Lower lobe of right lung (tissue), 2 donors: Measurements from ENCODE around the gene NFIA. TPM values are rescaled to one million over a fixed set of nuclear protein-coding genes. Genes with fewer than 3 reads are reported as not detected.
A peak's percentile ranks its signal among the peaks of the same experiment; 100 is the strongest.

Source experiments
- ATAC-seq, 2 donors: fragments of 200-7000 bp; cut with Tn5 transposase; one replicate each; pipeline ENCODE4 v1.9.1; 2020 to 2022; ENCODE audit warnings: mild to moderate bottlenecking in 2 of 2, moderate library complexity in 2 of 2
- DNase-seq: peaks from one replicate; pipeline ENCODE4 v3.0.0-alpha.2; 2020
- H3K27ac ChIP-seq: fragments of 200-600 bp; one replicate; pipeline ENCODE4 v1.8.0; 2022
- H3K27me3 ChIP-seq: fragments of 200-600 bp; one replicate; pipeline ENCODE4 v1.8.0; 2022; ENCODE audit warnings: low read depth
- H3K36me3 ChIP-seq: fragments of 200-600 bp; one replicate; pipeline ENCODE4 v1.8.0; 2022; ENCODE audit warnings: mild to moderate bottlenecking
- H3K4me1 ChIP-seq: fragments of 200-600 bp; one replicate; pipeline ENCODE4 v1.8.0; 2022
- H3K4me3 ChIP-seq: fragments of 200-600 bp; one replicate; pipeline ENCODE4 v1.8.0; 2022; ENCODE audit warnings: mild to moderate bottlenecking
- H3K9me3 ChIP-seq: fragments of 200-600 bp; one replicate; pipeline ENCODE4 v1.8.0; 2022
- intact Hi-C: fragments of 100-400 bp; cut with DNase I; formaldehyde crosslinking; loops from one replicate; pipeline ENCODE4 v1.11.0; 2022
- total RNA-seq: library from RNA; stranded (reverse); fragmentation: NEBNext Ultra II Directional; extraction: Animal tissue kit (Norgen Biotek cat#: 25700); gene quantifications from one replicate; pipeline ENCODE4 v1.2.1, GENCODE V29; 2021
- TF ChIP-seq, protein P1 (sequence below): fragments of 200-600 bp; IDR thresholded peaks from one replicate; pipeline ENCODE4 v1.8.0; 2022; ENCODE audit warnings: antibody characterized with exemption, mild to moderate bottlenecking
- donor health status: DM: no; HTN: yes; CAD: no; lungs with severe emphysema.

Gene NFIA
- total RNA-seq, 1 donor from 2014 or later = 70.0 TPM

DNA sequence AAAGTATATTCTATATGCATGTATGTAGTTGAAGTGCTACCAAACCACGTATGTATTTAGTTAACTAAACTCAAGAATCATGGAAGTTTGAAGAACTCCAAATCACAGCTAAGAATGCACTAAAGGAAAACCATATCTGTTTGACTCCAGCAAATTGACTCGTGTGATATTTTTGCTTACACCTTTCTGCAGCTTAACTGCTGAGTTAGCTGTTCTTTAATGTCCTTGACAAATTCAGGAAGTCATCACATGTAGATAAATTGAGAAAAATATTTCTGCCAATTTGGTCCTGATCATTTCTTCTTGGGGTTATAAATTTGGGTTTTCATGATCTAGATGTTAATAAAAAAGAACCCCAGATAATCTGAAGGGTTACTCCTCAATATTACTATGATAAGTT lies 83.0 kb downstream of the NFIA start:
- intact Hi-C loops = no loop called here
- TF ChIP-seq, protein P1, sequence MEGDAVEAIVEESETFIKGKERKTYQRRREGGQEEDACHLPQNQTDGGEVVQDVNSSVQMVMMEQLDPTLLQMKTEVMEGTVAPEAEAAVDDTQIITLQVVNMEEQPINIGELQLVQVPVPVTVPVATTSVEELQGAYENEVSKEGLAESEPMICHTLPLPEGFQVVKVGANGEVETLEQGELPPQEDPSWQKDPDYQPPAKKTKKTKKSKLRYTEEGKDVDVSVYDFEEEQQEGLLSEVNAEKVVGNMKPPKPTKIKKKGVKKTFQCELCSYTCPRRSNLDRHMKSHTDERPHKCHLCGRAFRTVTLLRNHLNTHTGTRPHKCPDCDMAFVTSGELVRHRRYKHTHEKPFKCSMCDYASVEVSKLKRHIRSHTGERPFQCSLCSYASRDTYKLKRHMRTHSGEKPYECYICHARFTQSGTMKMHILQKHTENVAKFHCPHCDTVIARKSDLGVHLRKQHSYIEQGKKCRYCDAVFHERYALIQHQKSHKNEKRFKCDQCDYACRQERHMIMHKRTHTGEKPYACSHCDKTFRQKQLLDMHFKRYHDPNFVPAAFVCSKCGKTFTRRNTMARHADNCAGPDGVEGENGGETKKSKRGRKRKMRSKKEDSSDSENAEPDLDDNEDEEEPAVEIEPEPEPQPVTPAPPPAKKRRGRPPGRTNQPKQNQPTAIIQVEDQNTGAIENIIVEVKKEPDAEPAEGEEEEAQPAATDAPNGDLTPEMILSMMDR = no peak
- H3K27ac ChIP-seq = no peak overlapping the region

DNA sequence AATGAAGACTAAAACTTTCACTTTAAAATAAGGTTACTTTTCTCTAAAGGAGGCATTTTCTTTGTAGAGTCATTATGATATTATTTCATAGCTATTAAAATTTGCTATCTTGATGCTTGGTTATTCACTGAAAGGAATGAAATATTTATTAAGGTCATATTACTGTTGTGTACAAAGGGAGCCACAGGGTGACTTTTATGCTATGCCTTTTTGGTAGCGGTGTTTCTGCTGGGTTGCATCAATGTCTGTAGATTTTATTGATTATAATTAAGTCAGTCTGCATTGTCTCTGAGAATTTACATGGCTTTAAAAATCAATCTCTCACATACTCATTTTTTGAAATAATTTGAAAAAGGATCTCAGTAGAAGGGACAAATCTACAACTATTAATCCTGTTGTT lies 84.9 kb downstream of the NFIA start:
- intact Hi-C loops = no loop called here
- ATAC-seq (no peak), DNase-seq (no peak)
- Histone ChIP-seq H3K27me3 (no peaks in the 10 kb centered on the region), H3K4me3 (no peak overlapping the region), H3K27ac (no peak overlapping the region), H3K9me3 (no peaks in the 10 kb centered on the region), H3K4me1 (peaks cover 13% of the 10 kb centered on the region), H3K36me3 (no peaks in the 10 kb centered on the region)
- TF ChIP-seq, protein P1 = no peak

More for the DNA sequence above, 83.0 kb downstream of the NFIA start:
- DNase-seq = no peak
- no peaks in the 10 kb centered on the region for H3K36me3 ChIP-seq
- H3K27me3 ChIP-seq = no peaks in the 10 kb centered on the region
- H3K9me3 ChIP-seq = no peaks in the 10 kb centered on the region
- peaks cover 13% of the 10 kb centered on the region for H3K4me1 ChIP-seq
- no peak for ATAC-seq
- no peak overlapping the region for H3K4me3 ChIP-seq

DNA sequence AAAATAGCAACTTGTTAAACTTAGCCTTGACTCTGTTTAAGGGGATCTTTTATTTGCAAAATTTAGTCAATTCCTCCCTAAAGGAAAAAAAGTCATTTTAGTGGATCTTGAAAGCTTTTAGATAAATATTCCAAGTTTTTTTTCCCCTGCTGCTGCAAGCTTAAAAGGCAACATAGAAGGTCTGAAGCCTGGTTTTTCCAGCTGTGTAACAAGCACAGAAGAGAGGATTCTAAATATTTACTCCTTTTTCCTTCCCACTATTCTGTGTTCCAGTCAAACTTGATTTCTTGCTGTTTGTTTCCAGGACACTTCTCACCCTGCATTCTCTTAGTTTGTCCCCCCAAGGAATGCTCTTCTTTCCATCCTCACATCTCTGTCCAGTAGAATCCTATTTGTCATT lies 86.7 kb downstream of the NFIA start:
- intact Hi-C loops = no loop called here
- no peaks in the 10 kb centered on the region for H3K27me3 ChIP-seq
- TF ChIP-seq, protein P1 = no peak
- DNase-seq (no peak), ATAC-seq (no peak)
- no peak overlapping the region for H3K4me3 ChIP-seq
- no peaks in the 10 kb centered on the region for H3K9me3 ChIP-seq
- H3K4me1 ChIP-seq = peaks cover 16% of the 10 kb centered on the region
- no peaks in the 10 kb centered on the region for H3K36me3 ChIP-seq
- no peak overlapping the region for H3K27ac ChIP-seq

DNA sequence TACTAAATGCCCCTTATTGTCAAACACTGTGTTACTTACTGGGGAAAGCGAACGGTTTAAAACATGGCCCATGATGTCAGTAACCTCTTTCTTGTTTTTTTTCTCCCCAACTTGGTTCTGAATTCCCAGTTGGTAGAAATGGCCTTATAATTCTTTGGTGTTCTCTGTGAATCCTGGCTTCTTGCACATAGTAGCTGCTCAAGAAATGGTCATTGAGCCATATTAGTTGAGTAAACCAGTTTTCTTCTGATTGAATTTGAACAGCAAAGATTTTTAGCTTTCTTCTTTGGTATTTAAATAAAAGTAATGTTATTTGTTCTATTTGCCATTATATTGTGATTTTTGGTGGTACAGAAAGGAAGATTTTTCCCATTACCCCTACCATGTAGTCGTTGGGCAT lies 87.3 kb downstream of the NFIA start:
- intact Hi-C loops = no loop called here
- no peak for ATAC-seq

DNA sequence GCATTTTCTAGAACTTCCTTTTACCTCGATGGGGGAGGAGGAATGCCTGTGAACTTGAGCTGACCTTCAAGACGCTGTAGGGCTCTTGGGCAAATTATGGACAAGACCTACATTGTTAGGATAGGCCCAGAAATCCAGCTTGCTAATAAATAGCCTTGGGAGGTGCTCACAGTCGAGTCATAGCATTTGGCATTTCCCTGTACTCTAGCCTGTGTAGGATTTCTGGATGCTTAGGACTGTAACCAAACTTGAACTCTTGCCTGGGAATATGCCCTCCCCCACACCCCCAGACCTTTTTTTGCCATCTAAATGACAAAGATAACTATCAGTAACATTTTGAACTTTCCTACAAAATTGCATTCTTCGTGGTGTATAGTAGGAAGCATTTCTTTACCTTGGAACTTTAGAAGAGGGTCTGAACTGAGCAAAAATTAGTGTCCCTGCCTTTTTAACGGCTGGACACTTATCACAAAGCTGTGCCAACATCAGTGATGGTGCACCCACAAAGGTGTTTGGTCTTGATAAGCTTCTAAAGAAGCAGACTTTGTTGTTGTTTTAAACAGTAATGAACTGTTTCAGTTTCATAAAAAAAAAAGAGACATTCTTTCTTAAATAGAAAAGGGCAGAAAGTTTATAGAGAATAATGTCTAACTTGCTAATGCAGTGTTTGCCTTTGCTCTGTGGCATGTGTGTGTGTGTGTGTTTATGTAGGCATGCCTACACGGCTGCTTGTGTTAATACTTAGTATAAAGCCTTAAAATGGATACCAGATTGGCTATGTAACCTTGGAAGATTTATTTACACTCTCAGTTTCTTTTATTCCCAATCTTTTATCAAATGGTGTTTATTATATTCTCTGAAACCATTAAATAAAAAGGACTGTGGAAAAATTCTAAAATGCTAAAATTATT lies 88.2 kb downstream of the NFIA start:
- peaks cover 16% of the 10 kb centered on the region for H3K4me1 ChIP-seq
- intact Hi-C loops = no loop called here
- peak in 1 of 2 donors; percentile 39 for ATAC-seq
- TF ChIP-seq, protein P1 = no peak
- H3K27me3 ChIP-seq = no peaks in the 10 kb centered on the region
- DNase-seq = no peak
- no peak overlapping the region for H3K4me3 ChIP-seq
- H3K27ac ChIP-seq = no peak overlapping the region
- no peaks in the 10 kb centered on the region for H3K36me3 ChIP-seq
- no peaks in the 10 kb centered on the region for H3K9me3 ChIP-seq

More for the DNA sequence above, 87.3 kb downstream of the NFIA start:
- TF ChIP-seq, protein P1 = no peak
- no peak for DNase-seq
- Histone ChIP-seq H3K9me3 (no peaks in the 10 kb centered on the region), H3K36me3 (no peaks in the 10 kb centered on the region), H3K27ac (no peak overlapping the region), H3K27me3 (no peaks in the 10 kb centered on the region), H3K4me1 (peaks cover 16% of the 10 kb centered on the region), H3K4me3 (no peak overlapping the region)
